GM20000 (cell line): Measurements from ENCODE around the gene AKT1S1.

Source experiments
- DNase-seq: peaks from one replicate; pipeline ENCODE4 v3.0.0; 2012; ENCODE audit warnings: low spot score
- TF ChIP-seq, protein P1 (sequence below): IDR thresholded peaks from 2 replicates; pipeline ENCODE4 v1.5.1; 2012; ENCODE audit warnings: mild to moderate bottlenecking, control low read depth; ENCODE audit errors: extremely low read depth, missing control alignments

The AKT1S1 gene

GRCh38 chr19:49912965-49913685 is 36.0 kb upstream of the AKT1S1 start:
- DNase-seq: no peak
- TF ChIP-seq, protein P1, sequence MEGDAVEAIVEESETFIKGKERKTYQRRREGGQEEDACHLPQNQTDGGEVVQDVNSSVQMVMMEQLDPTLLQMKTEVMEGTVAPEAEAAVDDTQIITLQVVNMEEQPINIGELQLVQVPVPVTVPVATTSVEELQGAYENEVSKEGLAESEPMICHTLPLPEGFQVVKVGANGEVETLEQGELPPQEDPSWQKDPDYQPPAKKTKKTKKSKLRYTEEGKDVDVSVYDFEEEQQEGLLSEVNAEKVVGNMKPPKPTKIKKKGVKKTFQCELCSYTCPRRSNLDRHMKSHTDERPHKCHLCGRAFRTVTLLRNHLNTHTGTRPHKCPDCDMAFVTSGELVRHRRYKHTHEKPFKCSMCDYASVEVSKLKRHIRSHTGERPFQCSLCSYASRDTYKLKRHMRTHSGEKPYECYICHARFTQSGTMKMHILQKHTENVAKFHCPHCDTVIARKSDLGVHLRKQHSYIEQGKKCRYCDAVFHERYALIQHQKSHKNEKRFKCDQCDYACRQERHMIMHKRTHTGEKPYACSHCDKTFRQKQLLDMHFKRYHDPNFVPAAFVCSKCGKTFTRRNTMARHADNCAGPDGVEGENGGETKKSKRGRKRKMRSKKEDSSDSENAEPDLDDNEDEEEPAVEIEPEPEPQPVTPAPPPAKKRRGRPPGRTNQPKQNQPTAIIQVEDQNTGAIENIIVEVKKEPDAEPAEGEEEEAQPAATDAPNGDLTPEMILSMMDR: no peak

- peak; percentile 85 for DNase-seq
- TF ChIP-seq, protein P1: no peak
Observed at GRCh38 chr19:49911381-49912145, 34.4 kb upstream of the AKT1S1 start.

DNA sequence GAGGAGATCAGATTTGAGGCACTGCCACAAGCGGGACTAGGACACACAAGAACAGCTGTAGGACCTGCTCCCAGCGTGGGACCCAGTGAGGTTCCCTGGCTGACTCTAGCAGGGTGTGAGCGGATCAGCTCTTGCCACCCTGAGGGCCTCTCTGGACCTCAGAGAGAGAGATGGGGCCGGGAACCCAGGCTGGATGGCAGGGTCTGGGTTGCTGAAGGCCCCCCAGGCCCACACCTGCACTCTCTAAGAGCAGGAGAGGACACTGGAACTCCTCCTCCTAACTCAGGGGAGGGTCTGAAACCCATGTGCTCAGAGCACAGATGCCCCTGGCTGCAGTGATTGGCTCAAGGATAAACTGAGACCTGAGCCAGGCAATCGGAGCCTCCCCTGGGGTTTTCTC is 33.0 kb upstream of the AKT1S1 start:
- no peak for DNase-seq
- TF ChIP-seq, protein P1: no peak

DNA sequence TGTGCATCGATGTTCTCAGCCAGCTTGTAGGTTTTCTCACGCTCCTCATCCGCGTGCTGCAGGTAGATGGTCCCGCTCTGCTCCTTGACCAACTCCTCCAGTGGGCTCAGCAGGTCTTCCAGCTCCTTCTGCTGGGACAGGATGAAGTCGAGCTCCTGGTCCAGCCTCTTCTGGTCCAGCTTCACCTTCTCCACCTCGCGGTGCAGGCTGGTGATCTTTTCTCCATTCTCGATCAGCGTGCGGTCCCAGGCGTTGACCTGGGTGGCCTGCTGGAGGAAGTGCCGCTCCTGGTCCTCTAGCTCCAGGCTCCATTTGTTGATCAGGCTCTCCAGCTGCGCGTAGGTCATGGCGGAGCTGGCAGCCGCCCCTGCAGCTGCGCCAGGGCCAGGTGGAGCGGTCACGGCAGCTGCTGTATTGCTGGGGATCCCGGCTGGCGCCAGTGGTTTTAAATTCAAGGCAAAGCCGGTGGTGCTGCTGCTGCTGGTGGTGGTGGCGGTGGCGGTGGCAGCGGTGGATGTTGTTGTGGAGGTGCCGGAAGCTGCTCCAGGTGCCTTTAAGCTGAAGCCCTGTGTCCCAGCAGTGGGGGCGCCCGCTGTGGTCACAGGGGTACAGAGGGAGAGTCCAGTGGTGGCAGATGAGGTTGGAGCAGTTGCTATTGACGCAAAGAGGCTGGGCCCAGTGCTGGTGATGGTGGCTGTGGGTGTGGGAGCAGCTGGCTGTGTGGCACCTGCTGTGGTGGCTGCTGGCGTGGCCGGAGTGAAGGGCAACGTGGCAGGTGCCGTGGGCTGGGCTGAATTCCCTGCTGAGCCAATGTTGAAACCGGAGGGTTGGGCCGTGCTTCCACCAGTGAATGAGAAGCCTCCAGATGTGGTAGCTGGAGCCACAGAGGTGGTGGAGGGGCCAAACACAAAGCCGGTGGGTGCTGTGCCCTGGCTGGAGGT is 31.6 kb upstream of the AKT1S1 start:
- TF ChIP-seq, protein P1: no peak
- no peak for DNase-seq

DNA sequence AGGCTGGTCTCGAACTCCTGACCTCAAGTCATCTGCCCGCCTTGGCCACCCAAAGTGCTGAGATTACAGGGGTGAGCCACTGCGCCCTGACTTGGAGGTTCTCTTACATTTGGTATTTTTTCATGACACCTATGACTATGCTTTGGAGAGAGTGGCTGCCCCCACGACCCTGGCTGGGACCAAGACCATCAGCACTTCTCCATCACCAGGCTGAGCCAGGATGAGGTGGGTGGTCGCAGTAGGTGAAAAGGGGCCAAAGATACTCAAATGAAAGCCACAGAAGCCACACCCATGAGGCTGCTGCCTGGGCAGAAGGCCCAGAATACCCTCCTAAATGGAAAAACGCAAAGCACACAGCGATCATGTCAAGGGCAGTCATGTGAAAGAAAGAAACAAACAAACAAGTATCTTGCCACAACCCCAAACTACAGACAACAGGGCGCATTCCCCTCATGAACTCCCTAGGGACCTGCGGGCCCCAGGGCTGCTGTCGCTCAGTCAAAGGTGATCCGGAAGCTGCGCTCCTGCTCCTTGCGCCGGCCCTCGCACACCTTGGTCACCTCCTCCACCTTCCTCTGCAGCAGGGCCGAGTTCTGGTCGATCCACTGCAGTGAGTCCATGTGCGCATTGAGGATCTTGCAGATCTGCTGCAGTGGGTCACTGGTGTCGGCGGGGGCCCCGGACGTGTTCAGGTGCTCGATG is 30.7 kb upstream of the AKT1S1 start:
- TF ChIP-seq, protein P1: no peak
- no peak for DNase-seq

GRCh38 chr19:49906879-49907564 is 29.9 kb upstream of the AKT1S1 start:
- TF ChIP-seq, protein P1: no peak
- DNase-seq: no peak
